NCI-H460 (cell line): Measurements from ENCODE around the gene IGFBP7. TPM values are rescaled to one million over a fixed set of nuclear protein-coding genes. Genes with fewer than 3 reads are reported as not detected.

ENCODE experiments used
- DNase-seq: peaks from one replicate; pipeline ENCODE4 v3.0.0-alpha.2; 2016; ENCODE audit warnings: low read depth; ENCODE audit errors: extremely low read depth
- polyA plus RNA-seq: library from polyadenylated mRNA; depleted of rRNA; stranded (reverse); fragments of >200 nt; gene quantifications from 2 replicates; pipeline ENCODE4 v1.2.3, GENCODE V29; 2014; cell fraction: nucleus; rRNA removed
- total RNA-seq: library from RNA; depleted of rRNA; stranded (reverse); fragments of >200 nt; shearing (Covaris generic); gene quantifications from 2 replicates; pipeline ENCODE4 v1.2.3, GENCODE V29; 2014; rRNA removed

Gene IGFBP7, protein sequence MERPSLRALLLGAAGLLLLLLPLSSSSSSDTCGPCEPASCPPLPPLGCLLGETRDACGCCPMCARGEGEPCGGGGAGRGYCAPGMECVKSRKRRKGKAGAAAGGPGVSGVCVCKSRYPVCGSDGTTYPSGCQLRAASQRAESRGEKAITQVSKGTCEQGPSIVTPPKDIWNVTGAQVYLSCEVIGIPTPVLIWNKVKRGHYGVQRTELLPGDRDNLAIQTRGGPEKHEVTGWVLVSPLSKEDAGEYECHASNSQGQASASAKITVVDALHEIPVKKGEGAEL
- total RNA-seq, result 4.3 and 6.5 TPM in 2 replicates
- polyA plus RNA-seq, result 10.7 and 14.0 TPM in 2 replicates

DNA sequence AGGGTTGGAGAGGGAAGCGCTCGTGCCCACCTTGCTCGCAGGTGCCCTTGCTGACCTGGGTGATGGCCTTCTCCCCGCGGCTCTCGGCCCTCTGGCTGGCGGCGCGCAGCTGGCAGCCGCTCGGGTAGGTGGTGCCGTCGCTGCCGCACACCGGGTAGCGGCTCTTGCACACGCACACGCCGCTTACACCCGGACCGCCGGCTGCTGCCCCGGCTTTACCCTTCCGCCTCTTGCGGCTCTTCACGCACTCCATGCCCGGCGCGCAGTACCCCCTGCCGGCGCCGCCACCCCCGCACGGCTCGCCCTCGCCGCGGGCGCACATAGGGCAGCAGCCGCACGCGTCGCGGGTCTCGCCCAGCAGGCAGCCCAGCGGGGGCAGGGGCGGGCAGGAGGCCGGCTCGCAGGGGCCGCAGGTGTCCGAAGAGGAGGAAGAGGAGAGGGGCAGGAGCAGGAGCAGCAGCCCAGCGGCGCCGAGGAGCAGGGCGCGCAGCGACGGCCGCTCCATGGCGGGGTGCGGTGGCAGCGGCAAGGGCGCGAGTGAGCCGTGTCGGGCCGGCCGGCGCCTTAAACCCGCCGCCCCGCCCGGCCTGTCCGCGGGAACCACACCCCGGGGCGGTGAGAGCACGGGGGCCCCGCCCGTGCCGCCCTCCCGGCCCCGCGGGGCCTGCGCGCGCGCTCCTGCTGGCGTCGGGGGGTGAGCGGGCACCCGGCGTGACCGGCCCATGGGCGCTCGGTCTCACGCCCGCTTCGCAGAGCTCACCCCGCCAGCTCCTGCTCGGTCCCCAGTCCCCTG lies at the start of gene IGFBP7:
Gene IGFBP7 (minus strand): TSS at position 539 of the 793 bp plus-strand sequence. CDS start 34 bp downstream, at position 505.
- no peak for DNase-seq

DNA sequence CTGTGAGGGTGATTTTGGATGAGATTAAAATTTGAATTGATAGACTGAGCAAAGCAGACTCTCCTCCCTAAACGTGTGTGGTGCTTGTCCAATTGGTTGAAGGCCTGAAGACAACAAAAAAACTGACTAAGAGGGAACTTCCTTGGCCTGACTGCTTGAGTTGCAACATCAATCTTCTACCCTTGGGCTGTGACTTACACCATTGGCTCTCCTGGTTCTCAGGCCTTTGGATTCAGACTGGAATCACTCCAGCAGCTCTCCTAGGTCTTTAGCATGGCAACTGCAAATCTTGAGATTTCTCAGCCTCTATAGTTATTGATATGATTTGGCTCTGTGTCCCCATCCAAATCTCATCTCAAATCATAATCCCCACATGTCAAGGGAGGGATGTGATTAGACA lies 49.7 kb upstream of the IGFBP7 start:
- DNase-seq, result no peak

DNA sequence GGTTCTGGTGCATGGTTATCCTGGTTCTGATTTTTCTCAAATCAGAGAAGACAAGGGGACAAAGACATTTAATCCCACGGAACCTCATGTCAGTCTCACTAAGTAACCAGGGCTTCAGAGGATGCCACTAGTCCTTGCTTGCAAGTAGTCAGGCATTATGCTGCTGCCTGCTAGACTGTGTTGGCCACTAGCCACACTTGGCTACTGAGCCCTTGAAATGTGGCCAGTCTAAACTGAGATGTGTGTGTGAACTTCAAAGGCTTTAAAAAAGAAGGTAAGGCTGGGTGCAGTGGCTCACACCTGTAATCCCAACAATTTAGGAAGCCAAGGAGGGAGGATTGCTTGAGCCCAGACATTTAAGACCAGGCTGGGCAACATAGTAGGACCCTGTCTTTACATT lies 48.6 kb upstream of the IGFBP7 start:
- no peak for DNase-seq

DNA sequence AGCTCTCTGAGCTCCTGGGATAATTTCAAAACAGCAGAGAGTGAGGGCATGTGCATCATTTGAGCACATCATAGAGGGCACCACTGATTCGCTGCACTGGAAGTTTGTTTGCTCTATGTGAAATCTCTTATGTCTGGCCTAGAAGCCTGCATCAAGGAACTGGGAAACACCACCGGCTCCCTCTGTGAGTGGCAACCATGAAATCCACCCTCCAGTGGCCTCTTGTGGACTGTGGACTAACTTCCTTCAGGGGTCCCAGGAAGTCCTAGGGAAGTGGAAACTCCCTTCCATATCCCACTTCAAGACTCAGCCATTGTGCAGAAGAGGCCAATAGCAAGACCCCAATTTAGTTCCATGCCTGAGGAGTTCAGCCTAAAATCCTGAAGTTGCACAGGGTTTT lies 48.0 kb upstream of the IGFBP7 start:
- DNase-seq, result no peak

DNA sequence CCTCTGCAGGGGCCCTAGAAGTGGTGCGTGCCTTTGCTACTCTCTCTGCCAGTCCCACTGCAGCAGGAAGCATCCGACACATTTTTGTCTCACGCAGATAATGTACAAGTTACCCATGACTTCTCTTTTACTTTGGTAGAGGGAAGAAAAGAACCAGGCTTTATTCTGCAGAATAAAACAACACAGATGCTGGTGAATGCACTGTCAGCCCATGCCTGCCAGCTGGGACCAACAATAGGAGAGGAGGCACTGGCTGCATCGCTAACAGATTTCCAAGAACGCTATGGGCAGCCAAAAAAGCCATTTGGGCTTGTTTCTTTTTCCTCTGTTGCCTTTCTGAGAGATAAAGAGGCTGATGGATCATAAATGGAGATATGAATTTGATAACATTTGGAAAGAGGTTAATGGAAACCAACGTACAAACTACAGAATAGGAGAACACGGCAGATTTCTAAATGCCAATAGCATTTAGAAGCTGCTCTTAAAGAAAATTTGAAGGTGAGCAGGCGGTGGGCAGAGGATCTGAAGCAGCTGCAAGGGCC lies 47.5 kb upstream of the IGFBP7 start:
- DNase-seq, result no peak

DNA sequence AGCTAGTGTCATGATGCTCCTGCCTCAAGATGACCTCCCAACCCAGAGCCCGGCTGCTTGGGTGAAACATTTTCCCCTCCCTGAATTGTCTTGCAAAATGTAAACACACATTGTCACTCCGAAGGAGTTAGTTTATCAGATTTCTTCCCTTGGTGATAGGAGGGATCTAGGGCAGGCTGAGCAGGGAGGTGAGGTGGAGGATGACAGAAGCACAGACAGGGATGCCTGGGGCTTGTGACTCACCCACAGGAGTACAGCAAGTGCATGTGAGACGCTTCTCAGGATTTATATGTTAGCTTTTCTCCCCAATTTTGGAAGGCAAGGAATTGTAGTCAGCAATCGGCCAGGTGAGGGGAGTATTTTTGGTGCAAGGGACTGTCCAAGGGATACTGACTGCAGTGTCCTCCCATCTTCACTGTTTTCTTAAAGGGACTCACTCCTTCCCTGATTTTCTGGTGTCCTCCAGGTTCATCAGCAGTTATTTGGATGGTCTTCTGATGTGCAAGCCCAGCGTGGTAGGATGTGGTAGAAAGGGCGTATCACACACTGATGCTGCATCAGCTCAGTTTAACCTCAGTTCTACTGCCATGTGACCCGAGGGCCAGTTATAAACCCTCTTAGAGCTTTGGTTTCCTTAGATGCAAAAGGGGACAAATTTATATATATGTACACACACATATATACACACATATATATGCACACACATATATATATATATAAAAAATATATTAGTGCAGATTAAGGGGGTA lies 46.2 kb upstream of the IGFBP7 start:
- DNase-seq, result no peak

DNA sequence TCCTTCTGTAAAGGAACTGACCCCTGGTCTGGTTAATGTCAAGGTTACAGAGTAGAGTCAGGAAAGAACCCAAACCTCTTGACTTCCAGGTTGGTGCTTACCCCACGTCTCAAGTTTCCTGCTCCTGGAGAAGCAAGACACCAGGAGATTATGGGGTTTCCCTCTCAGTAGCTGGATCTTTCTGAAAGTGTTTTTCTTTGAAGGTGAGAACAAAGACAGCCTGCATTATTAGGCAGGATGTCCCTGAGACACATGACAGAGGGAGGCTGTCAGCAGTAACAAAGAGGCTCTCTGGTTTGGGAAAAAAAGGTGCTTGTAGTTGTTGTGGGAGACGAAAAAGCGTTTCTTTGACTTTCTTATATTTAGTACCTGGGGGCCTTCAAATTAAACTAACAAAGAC lies 44.7 kb upstream of the IGFBP7 start:
- no peak for DNase-seq

DNA sequence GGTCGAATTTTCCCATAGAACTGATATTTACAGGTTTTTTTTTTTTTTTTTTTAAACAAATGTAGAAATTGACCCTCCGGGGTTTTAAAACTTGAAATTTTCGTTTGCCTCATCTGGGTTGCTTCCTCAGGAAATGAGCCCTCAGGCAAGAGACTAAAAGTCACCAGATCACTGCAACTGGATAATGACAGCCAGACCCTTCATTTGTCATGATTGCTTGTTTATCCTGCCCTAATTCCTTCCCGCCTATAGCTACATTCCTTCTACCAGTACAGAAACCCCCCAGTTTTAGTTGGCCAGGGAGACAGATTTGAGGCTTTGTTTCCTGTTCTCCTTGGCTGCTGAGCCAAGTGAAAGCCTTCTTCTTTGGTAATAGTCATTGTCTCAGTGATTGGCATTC lies 44.0 kb upstream of the IGFBP7 start:
- no peak for DNase-seq

DNA sequence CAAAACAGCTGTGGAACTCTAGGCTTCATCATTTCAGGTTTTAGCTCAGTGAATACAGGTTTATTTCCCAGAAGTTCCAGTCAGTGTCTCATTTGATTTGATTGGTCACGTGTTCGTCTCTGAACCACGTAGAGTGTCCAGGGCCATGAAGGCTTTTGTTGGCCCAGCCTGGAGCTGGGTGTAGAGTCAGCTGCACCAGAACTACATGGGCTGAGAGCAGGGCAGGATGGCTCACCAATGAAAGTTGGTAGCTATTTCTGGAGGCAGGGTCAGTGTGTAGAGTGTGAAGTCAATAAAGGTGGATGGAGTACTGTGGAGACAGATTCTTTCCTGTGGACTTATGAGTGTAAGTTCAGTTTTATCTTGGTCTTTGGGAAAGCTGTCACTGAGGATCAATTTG lies 43.0 kb upstream of the IGFBP7 start:
- no peak for DNase-seq

DNA sequence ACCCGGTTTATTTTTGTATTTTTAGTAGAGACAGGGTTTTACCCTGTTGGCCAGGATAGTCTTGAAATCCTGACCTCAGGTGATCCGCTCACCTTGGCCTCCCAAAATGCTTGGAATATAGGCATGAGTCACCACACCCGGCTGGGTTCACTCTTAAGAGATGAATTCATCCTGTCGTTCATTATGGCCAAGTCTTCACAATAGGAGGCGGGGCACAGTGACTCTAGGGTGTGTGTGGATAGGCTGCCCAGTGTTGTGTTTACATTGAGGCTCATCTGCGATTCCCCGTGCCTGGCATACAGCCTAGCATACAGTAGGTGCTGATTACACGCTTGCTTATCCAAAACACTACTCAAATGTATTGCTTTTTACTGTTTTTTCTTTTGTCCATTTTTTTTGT lies 41.3 kb upstream of the IGFBP7 start:
- DNase-seq, result no peak

DNA sequence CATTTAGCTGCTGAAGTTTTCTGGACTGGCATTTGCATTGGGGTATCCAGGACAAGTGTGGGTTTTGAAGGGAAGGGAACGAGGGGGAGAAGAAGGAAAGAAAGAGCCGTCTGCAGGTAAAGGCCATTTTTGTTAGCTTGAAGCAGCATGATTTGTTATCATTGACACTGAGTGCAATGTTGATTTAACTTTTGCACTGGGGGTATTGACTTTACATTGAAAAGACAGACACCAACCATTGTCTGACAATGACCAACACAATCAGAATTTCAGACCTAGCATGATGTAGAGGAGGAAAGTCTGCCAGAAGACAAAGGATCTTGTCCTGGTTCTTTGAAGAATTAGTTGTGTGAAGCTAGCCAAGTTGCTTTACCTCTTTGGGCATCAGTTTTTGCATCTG lies 39.6 kb upstream of the IGFBP7 start:
- no peak for DNase-seq

DNA sequence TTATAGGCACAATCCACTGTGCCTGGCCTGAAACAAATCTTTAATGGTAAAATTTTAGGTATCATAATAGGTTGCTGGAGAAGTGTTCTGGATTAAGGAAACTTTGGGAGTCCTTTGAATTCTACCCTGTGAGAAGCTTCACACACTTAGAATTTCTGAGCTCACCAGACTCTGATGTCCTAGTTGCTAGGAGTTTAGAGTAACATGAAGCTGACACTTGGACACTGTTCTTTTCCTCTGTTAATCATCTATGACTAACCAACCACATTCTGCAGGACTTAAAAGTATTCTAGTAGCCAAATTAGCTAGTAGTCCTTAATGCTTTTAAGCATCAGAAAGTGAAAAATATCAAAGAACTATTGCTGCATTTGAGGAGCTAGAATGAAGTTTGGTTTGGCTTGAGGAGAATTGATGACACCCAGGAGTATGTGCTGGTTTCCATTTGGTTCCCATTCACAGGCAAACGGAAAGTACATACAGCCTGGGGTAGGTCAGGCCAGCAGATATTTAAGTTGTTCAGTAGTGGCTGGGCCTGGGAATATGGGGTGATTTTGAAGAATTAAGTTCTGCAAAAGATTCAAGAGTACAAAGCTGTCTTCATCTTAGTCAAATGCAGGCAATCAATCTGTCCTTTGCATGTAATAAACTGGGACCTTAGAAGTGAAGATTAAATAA lies 38.8 kb upstream of the IGFBP7 start:
- DNase-seq, result no peak

DNA sequence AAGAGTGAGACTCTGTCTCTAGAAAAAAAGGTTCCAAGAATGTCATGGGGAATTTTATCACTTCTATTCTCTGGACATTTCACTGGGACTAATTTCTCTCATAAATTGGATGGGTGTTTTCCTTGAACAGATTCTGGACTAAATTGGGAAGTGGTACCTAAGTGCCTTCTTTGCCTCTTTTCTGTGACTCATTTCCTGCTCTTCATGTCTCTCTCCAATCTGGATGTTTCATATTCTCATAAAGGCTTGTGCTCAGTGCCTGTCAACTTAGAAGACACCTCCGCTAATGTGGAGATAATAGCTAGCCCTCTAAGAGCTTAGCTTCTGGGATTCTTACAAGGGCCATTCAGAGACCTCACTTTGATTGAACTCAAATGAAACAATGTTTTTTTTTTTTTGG lies 38.0 kb upstream of the IGFBP7 start:
- no peak for DNase-seq

DNA sequence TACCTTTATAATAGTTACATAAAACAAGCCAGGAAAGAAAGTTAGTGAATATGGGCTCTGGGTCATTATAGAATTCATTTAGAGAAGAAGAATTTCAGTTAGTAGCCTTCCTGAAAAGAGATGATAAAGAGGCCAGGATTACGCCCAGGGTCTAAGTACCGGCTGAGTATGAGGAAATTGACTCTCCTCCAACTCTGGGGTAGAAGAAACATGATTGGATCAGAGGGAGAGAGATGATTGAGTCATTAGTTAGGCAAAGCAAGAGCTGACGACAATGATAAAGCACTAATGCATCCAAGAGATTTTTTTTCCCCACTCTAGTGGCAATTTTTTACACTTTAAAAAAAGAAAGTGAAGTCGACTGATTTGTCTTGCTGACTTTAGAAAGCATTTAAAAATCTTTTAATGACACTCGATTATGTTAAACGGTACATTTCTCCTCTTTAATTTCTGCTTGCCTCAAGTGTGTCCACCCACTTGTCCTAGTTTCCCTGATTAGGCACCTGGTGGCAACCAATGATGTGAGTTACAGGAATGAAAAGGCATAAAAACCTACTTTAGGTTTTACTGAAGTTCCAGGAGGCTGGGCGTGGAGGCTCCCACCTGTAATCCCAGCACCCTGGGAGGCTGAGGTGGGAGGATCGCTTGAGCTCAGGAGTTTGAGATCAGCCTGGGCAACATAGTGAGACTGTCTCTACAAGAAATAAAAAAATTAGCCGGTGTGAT lies 37.3 kb upstream of the IGFBP7 start:
- no peak for DNase-seq

DNA sequence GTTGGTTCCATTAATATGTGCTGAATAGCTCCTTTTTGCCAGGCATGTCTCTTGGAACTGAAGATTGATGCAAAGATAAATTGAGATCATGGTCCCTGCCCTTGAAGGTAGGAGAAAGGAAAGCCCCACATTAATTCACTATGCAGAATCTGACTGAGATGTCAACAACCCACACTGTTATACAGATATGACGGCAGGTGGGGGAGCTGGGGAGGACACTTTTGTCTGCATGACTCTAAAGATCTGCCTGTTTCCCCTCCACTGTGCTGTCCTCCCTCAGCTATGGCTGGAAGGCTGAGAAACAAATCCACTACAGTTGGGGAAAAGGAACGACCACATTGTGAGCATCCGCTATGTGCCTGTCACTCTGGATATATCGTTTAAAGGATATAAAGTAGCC lies 36.3 kb upstream of the IGFBP7 start:
- DNase-seq, result no peak

DNA sequence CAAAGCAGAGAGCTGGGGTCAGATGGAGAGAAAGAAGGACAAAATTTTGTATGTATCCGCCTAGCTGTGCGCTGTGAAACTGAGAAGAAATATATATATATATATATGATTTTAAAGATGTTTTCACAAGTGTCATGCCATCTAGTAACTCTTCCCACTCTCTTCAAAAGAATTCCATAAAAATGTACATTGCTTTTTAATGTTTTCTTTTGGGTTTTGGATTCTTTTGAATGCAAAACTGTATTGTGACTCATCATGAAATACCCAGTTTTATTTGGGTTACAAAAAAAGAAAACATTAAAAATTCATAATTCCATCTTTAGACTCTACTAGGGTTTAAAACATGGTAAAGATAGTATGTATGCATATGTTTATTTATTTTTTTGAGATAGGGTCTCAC lies 34.3 kb upstream of the IGFBP7 start:
- no peak for DNase-seq

DNA sequence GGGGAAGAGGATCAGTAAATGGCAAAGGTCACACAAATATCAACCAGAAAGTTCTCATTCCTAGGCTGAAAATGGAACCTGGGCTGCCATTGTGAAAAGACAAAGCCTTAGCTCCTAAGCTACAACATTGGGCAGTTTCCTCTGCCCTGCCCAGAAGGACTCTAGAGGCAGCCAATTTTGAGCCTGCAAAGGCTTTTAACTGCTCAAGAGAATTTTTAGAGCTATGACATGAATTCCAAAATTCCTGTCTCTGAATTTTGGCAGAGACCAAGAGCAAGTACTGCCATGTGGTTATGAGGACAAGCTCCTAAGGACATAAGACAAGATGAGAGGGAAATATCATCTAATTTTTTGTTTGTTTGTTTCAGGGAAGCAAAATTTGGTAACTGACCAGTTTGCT lies 29.6 kb upstream of the IGFBP7 start:
- DNase-seq, result no peak

DNA sequence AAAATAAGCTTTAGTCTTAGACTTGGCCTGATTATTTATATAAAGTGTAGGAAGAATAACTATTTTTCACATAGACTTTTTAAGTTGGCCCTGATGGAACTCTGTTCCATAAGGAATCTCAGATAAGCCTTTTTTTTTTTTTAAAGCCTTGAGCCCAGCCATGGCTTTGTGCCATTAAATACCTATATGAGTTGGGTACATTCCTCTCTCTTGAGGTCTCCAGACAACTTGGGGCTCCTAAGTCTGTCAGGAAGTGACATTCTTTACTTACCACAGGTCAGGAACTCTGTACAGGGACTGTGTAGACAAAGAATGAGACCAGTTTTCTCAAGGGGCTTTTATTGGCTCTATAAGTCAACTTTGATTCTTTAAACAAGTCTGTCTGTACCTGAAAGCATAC lies 27.1 kb upstream of the IGFBP7 start:
- no peak for DNase-seq

DNA sequence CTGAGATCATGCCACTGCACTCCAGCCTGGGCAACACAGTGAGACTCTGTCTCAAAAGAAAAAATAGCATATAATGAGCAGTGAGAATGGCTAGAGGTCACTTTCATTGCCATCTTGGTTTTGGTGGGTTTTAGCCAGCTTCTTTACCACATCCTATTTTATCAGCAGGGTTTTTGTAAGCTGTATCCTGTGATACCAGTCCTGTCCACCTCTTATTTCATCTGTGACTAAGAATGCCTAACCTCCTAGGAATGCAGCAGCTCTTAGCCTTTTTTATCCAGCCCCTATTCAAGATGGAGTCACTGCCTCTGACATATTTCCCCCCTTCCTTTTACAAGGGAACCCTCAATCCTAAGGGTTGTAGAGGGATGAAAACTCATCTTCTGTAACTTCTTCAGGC lies 26.1 kb upstream of the IGFBP7 start:
- no peak for DNase-seq

DNA sequence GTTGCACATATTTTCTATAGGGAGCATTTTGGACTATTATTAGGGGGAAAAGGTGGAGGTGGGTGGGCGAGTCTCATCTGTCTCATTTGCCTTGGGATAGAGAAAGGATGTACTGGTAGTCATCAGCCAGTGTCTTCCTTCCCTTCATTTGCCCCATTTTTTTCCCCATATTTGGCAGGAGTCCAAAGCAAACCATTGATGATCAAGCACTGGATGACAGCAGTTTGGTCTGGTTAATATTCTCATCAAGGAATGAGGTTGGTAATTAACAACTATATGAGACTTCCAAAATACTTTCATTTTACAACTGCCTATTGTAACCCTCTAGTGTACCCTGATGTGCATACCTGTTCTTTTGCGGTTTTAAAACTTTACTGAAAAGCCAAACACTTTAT lies 22.6 kb upstream of the IGFBP7 start:
- DNase-seq, result no peak
